ENCODE data around the gene TLK2. TPM values are rescaled to one million over a fixed set of nuclear protein-coding genes. Genes with fewer than 3 reads are reported as not detected.

The TLK2 gene
- total RNA-seq, 3 donors from 2014 or later (not counting 1 experiment from before 2014, with no cell fraction given) = 63.8 to 77.2 (median 68.2) TPM

DNA sequence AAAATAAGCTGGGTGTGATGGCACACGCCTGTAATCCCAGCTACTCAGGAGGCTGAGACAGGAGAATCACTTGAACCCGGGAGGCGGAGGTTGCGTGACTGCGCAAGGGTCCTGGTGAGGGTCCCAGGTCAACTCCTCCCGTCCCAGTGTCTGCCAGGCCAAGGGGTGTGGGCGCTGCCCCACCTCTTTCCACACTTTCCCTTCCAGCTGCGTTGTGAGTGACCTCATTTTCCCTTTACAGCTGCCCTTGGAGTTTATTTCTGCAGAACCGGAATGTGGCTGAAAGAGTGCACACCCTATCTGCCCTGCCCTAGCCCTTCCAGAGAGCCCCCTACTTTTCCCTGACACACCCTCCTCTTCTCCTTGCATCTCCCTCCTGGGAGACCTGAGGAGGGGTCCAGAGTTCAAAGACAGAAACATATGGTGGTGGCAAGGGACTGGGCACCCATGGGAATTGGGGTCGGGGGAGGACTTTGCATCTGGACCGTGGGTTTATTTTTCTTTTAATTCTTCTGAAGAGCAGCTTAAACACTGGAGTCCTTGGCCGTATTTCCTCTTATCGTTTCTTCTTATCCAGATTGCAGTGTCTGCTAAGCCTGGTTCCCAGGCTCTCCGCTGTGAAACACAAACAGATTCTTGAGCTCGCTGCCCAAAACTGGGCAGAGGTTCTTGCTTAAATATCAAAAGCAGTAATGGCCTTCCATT is 169.8 kb downstream of the TLK2 start:
- peaks cover 15% of the 10 kb centered on the region for H3K4me1 ChIP-seq (ENCODE audit: control insufficient read depth, insufficient read depth, low read length)
- ATAC-seq (no peak), DNase-seq (no peak)
- Mint-ChIP-seq H3K4me3 (no peak overlapping the region), H3K27me3 (ENCODE audit: low read depth in 2 of 2) (peaks cover 0 to 13% of the 10 kb centered on the region in 2 donors), H3K27ac (no peak overlapping the region), H3K9me3 (no peaks in the 10 kb centered on the region), H3K4me1 (peaks cover 13 to 15% of the 10 kb centered on the region in 2 donors), H3K36me3 (no peaks in the 10 kb centered on the region)
- WGBS (ENCODE audit: insufficient coverage) = 90% methylated on average over 15 of the region's 15 CpGs
- H3K27ac ChIP-seq (ENCODE audit: low read length) = no peak overlapping the region
- no peaks in the 10 kb centered on the region for H3K9me3 ChIP-seq (ENCODE audit: control insufficient read depth, insufficient read depth, low read length)
- TF ChIP-seq, protein P1, sequence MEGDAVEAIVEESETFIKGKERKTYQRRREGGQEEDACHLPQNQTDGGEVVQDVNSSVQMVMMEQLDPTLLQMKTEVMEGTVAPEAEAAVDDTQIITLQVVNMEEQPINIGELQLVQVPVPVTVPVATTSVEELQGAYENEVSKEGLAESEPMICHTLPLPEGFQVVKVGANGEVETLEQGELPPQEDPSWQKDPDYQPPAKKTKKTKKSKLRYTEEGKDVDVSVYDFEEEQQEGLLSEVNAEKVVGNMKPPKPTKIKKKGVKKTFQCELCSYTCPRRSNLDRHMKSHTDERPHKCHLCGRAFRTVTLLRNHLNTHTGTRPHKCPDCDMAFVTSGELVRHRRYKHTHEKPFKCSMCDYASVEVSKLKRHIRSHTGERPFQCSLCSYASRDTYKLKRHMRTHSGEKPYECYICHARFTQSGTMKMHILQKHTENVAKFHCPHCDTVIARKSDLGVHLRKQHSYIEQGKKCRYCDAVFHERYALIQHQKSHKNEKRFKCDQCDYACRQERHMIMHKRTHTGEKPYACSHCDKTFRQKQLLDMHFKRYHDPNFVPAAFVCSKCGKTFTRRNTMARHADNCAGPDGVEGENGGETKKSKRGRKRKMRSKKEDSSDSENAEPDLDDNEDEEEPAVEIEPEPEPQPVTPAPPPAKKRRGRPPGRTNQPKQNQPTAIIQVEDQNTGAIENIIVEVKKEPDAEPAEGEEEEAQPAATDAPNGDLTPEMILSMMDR (IDR thresholded peaks at IDR 0.05) = no peak
- H3K4me3 ChIP-seq (ENCODE audit: low read length) = no peak overlapping the region
- intact Hi-C loops (cut with micrococcal nuclease) = no loop called here
- no peaks in the 10 kb centered on the region for H3K36me3 ChIP-seq (ENCODE audit: control insufficient read depth, insufficient read depth, low read length)
- peaks cover 2% of the 10 kb centered on the region for H3K27me3 ChIP-seq (ENCODE audit: control insufficient read depth, insufficient read depth, low read length)

DNA sequence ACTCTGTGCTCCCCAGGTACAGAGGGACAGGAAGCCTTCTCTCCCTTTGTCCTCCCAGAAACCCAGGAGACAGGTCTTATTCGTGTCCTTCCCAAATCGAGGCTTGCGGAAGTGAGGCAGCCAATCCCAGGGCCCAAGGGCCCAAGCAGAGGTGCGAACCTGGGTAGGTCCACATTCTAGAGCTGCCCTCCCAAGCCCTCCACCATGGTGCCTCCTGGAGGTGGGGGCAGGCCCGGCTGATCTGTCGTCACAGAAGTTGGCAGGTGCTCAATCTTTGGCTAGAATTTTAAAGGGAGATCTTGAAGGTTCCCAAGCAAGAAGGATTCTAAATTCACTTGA is 170.3 kb downstream of the TLK2 start:
- no peak for DNase-seq
- H3K36me3 ChIP-seq (ENCODE audit: control insufficient read depth, insufficient read depth, low read length) = no peaks in the 10 kb centered on the region
- no peak overlapping the region for H3K4me3 ChIP-seq (ENCODE audit: low read length)
- TF ChIP-seq, protein P1 (IDR thresholded peaks at IDR 0.05) = no peak
- Mint-ChIP-seq H3K27ac (no peak overlapping the region), H3K9me3 (no peaks in the 10 kb centered on the region), H3K4me1 (peaks cover 15 to 18% of the 10 kb centered on the region in 2 donors), H3K27me3 (ENCODE audit: low read depth in 2 of 2) (peaks cover 0 to 15% of the 10 kb centered on the region in 2 donors), H3K4me3 (no peak overlapping the region), H3K36me3 (no peaks in the 10 kb centered on the region)
- H3K27me3 ChIP-seq (ENCODE audit: control insufficient read depth, insufficient read depth, low read length) = peaks cover 2% of the 10 kb centered on the region
- peaks cover 20% of the 10 kb centered on the region for H3K4me1 ChIP-seq (ENCODE audit: control insufficient read depth, insufficient read depth, low read length)
- no peak overlapping the region for H3K27ac ChIP-seq (ENCODE audit: low read length)
- H3K9me3 ChIP-seq (ENCODE audit: control insufficient read depth, insufficient read depth, low read length) = no peaks in the 10 kb centered on the region
- ATAC-seq = no peak
- 93% methylated on average over 6 of the region's 6 CpGs for WGBS (ENCODE audit: insufficient coverage)
- intact Hi-C loops (cut with micrococcal nuclease) = no loop called here

DNA sequence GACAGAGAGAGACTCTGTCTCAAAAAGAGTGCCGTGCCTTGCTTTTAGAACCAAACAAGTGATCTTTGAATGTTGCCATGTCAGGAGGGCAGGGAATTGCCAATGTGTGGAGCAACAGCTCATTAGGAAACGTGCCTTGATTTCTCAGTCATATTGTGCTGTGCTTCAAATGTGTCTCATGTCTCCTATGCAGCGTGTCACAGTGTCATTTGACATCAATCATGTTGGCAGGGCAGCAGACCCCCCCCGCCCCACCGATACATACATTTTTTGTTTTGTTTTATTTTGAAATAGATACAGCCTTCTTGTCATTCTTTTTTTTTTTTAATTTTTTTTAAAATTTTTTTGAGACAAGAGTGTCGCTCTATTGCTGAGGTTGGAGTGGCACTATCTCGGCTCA is 170.9 kb downstream of the TLK2 start:
- peaks cover 0 to 19% of the 10 kb centered on the region in 2 donors for H3K27me3 Mint-ChIP-seq (ENCODE audit: low read depth in 2 of 2)
- no peaks in the 10 kb centered on the region for H3K36me3 ChIP-seq (ENCODE audit: control insufficient read depth, insufficient read depth, low read length)

More for the DNA sequence above, 170.9 kb downstream of the TLK2 start:
- Histone ChIP-seq H3K4me3 (ENCODE audit: low read length) (no peak overlapping the region), H3K27ac (ENCODE audit: low read length) (no peak overlapping the region), H3K9me3 (ENCODE audit: control insufficient read depth, insufficient read depth, low read length) (no peaks in the 10 kb centered on the region), H3K27me3 (ENCODE audit: control insufficient read depth, insufficient read depth, low read length) (peaks cover 2% of the 10 kb centered on the region), H3K4me1 (ENCODE audit: control insufficient read depth, insufficient read depth, low read length) (peaks cover 22% of the 10 kb centered on the region)
- no peak overlapping the region for H3K27ac Mint-ChIP-seq
- DNase-seq (no peak), ATAC-seq (no peak)
- no peaks in the 10 kb centered on the region for H3K36me3 Mint-ChIP-seq
- no peak overlapping the region for H3K4me3 Mint-ChIP-seq
- intact Hi-C loops (cut with micrococcal nuclease) = no loop called here
- WGBS (ENCODE audit: insufficient coverage) = 95% methylated on average over 7 of the region's 7 CpGs
- TF ChIP-seq, protein P1 (IDR thresholded peaks at IDR 0.05) = no peak
- H3K4me1 Mint-ChIP-seq = peaks cover 15 to 18% of the 10 kb centered on the region in 2 donors
- H3K9me3 Mint-ChIP-seq = no peaks in the 10 kb centered on the region

Measured in natural killer cell (primary cell).